ENCODE measurements around the gene DOCK2. TPM values are rescaled to one million over a fixed set of nuclear protein-coding genes. Genes with fewer than 3 reads are reported as not detected.
A peak's percentile ranks its signal among the peaks of the same experiment; 100 is the strongest.
"Not testable (repeated sequence)": the region's sequence is repeated elsewhere in the genome, so short reads cannot be mapped to it uniquely, and the experiment has no call there.

DOCK2 gene
- polyA plus RNA-seq, 3 donors, result 2.6 to 3.6 (median 2.6) TPM

- DNase-seq (ENCODE audit: extremely low read depth in 1 of 11, low read depth in 9 of 11, low spot score in 4 of 11), result no peak
Measured at GRCh38 chr5:169706071-169706470, 69.0 kb downstream of the DOCK2 start.

DNA sequence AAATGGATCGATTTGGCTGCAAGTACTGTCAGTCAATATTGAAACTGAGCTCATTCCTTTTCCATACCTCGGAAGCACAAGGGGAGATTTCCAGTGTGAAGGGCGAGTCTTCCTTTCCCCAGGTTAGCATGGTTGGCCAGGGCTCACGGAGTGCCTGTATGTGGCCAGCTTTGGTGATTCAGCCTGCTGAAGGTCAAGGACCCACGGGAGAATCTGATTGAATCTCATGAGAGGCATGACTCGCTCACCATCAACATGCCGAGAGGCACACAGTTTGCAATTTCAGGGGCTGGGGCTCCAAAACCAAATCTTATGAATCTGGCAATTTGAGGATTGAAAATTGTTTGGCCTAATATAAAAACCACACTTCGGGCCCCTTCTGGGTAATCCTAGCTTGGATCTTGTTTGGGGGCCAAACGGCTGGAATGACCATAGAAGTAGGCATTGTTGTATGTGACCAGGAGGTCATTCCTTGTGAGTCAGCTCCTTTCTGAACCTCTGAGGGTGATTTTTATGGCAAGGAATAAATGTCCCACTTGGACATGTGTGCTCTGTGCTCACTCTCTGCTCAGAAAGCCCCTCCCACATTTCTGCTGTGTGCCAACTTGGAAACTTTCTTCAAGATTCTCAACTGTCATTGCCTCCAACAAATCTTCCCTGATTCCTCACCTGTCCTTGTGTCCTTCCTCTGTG, 69.8 kb downstream of the DOCK2 start:
- no peak for DNase-seq (ENCODE audit: extremely low read depth in 1 of 11, low read depth in 9 of 11, low spot score in 4 of 11)

- peak in 4 of 11 donors; percentile 24 to 52 (median 34) for DNase-seq (ENCODE audit: extremely low read depth in 1 of 11, low read depth in 9 of 11, low spot score in 4 of 11)
Measured at GRCh38 chr5:169707686-169708085, 70.6 kb downstream of the DOCK2 start.

- no peak for DNase-seq (ENCODE audit: extremely low read depth in 1 of 11, low read depth in 9 of 11, low spot score in 4 of 11)
Measured at GRCh38 chr5:169710675-169711074, 73.6 kb downstream of the DOCK2 start.

DNA sequence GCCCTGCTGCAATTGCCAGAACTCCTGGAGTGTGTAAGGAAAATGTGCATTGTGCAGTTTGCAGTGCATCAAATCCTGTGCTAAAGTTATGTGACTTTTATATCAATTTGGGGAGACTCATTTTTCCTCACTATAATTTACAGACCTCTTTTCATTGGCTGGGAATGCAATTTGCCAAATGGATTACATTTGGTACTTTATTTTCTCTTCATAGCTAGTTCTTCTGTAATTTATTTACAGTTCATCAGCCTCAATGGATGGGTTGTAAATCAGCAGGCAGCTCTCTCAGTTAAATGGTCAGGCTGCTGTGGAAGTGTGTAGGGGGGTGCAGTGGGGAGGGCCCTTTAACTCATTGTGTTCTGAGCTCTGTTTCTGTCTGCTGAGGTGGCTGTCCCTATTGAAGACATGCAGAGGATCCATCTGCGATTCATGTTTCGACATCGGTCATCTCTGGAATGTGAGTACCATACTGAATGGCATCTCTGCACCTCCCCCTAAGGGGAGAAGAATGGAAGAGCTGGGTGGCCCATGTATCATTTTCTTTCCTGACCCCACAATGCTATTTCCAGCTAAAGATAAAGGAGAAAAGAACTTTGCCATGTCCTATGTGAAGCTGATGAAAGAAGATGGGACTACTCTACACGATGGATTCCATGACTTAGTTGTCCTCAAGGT, 74.6 kb downstream of the DOCK2 start:
- peak in 8 of 11 donors; percentile 31 to 73 (median 54) for DNase-seq (ENCODE audit: extremely low read depth in 1 of 11, low read depth in 9 of 11, low spot score in 4 of 11)

GRCh38 chr5:169712428-169712827, 75.4 kb downstream of the DOCK2 start:
- DNase-seq (ENCODE audit: extremely low read depth in 1 of 11, low read depth in 9 of 11, low spot score in 4 of 11), result no peak

DNA sequence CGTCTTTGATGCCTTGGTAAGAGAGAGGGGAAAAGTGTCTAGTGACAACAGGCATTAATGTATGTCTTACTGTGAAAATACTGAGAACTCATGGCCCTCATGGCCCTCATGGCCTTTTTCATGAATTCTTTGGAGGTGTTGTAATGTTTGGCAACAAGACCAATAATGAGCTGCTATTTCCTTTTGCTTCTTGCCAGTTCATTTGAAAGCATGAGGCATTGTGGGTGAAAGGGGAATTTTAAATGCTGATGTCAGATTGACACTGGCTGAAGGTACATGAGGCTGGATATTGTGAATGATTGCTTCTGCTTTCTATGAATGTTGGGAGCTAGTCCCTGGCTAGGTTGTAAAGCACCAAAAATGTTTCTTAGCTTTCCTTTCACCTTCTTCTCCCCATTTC, 79.2 kb downstream of the DOCK2 start:
- no peak for DNase-seq (ENCODE audit: extremely low read depth in 1 of 11, low read depth in 9 of 11, low spot score in 4 of 11)

GRCh38 chr5:169717288-169717687, 80.2 kb downstream of the DOCK2 start:
- DNase-seq (ENCODE audit: extremely low read depth in 1 of 11, low read depth in 9 of 11, low spot score in 4 of 11), result no peak

DNA sequence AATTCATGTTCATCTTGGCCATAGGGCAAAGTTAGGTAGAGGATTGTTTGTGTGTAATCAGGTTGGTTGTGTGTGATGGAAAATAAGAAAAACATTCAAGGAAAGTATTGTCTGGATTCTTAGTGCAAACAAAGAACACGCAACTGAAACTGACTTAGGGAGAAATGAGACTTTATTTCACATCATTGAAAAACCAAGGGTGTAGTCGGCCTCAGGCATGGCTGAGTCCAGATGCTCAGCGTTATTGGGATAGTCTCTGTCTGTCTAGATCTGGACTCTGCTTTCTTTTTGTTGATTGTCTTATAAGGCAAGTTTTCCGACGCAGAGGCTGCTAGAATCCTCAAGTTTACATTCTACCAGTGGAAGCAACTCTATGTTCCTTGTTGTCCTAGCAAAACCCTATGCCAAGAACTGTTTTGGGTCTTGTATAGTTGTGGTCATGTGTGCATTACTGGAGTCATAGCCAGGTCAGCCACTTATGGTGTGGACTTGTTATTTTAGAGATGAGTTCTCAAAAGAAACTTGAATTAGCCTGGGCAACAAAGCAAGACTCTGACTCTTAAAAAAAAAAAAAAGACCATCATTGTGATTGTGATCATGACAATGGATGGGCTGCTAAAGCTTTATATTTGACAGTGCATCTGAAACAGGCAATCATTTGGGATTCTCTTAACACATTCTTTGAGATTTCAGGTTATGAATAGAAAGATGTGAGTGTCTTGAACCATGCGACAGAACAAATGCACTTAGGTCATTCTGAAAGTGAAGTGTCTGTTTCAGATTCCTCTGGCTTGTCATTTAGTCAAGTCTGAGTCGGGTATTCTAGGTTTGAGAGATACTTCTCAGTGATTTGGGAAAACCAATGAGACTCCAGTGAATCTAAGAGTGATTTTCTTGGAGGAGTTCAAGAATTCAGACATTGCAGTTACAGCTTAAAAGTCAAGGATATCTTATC, 82.6 kb downstream of the DOCK2 start:
- no peak for DNase-seq (ENCODE audit: extremely low read depth in 1 of 11, low read depth in 9 of 11, low spot score in 4 of 11)

GRCh38 chr5:169721771-169722170, 84.7 kb downstream of the DOCK2 start:
- DNase-seq (ENCODE audit: extremely low read depth in 1 of 11, low read depth in 9 of 11, low spot score in 4 of 11), result no peak

DNA sequence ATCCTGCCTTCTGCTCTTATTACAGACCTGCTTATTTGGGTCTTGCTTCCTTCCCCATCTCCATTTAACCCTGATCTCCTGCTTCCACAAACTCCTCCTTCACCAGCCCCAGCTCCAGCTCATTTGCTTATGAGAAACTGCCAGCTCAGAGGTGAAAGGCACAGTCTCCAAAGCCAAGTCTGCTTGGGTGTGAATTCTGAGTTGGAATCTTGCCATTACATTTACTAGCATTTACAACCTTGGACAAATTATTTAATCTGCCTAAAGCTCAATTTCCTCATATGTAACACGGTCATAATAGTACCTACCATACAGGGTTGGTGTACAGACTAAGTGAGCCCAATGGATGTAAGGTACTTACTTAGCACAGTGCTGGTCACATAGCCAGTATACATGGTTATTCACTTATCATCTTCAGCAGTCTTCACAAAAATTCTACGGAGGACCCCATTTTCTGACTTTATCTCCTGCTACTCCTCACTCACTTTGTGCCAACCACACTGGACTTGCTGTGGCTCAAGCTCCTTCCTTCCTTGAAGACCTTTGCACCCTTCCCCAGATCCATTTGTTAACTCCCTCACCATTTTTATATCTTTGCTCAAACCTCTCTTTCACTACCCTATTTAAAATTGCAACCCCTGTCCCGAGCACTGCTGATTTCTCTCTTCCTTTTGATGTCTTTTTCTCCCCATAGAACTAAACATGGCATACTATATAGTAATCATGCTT, 86.2 kb downstream of the DOCK2 start:
- DNase-seq (ENCODE audit: extremely low read depth in 1 of 11, low read depth in 9 of 11, low spot score in 4 of 11), result no peak

DNA sequence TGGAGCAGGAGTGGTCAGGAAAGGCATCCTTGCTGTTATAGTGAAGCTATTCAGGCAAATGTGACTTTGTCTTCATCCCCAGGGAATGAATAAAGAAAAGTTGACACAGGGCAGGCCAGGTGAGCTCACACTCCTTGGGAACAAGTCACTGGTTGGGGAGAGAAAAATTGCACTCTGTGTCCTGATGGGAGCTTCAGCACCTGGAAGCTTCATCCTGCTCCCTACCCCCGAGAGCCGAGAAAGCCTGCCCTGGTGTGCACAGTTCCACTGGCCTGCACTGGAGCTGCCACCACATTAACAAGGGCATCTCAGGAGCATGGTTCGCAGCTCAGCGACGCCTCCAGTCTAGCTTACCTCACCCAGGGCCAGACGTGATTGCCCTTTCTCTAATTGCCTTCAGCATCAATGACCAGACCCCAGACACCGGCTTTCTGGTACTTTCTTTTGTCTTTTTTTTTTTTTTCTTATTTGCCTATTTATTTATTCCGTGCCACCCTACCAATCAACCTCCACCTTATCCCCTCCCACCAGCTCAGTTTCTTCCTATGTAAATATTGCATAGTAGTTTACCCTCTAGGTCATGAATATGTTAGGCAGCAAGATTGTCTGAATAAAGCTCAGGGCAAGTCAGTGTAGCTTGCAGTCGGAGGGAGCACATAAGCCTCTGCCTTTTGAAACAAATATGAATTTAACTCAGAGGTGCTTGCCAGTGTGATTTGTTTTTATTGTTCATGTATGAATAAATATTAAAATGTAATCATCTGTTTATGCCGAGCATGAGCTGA, 87.4 kb downstream of the DOCK2 start:
- DNase-seq (ENCODE audit: extremely low read depth in 1 of 11, low read depth in 9 of 11, low spot score in 4 of 11), result no peak

DNA sequence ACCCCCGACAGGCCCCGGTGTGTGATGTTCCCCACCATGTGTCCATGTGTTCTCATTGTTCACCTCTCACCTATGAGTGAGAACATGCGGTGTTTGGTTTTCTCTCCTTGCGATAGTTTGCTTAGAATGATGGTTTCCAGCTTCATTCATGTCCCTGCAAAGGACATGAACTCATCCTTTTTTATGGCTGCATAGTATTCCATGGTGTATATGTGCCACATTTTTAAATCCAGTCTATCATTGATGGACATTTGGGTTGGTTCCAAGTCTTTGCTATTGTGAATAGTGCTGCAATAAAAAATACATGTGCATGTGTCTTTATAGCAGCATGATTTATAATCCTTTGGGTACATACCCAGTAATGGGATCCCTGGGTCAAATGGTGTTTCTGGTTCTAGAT, 88.6 kb downstream of the DOCK2 start:
- DNase-seq (ENCODE audit: extremely low read depth in 1 of 11, low read depth in 9 of 11, low spot score in 4 of 11), result not testable (repeated sequence)

DNA sequence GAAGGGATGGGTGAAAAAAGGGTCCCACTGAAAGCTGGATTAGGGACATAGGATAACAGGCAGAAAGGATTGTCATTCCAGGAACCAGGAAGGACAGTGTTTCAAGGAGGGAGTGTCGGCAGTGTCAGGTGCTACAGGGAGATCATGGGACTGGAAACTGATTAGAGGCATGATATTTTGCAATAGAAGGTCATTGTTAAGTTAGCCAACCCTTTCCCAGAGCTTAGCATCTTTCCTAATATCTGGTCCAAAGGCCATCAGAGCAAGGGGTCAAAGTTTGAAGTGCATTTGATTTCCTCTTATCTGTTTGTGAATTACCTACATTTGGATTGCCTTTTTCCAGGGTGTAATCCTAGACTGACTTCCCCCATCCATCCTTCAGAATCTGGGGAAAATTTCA, 91.3 kb downstream of the DOCK2 start:
- no peak for DNase-seq (ENCODE audit: extremely low read depth in 1 of 11, low read depth in 9 of 11, low spot score in 4 of 11)

DNA sequence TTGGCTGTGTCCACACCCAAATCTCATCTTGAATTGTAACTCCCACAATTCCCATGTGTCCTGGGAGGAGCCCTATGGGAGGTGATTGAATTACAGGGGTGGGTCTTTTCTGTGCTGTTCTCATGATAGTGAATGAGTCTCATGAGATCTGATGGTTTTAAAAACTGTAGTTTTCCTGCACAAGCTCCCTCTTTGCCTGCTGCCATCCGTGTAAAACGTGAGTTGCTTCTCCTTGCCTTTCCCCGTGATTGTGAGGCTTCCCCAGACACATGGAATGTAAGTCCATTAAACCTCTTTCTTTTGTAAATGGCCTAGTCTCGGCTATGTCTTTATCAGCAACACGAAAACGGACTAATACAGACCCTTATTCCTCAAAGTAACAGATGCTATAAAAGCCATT, 94.1 kb downstream of the DOCK2 start:
- DNase-seq (ENCODE audit: extremely low read depth in 1 of 11, low read depth in 9 of 11, low spot score in 4 of 11), result no peak

DNA sequence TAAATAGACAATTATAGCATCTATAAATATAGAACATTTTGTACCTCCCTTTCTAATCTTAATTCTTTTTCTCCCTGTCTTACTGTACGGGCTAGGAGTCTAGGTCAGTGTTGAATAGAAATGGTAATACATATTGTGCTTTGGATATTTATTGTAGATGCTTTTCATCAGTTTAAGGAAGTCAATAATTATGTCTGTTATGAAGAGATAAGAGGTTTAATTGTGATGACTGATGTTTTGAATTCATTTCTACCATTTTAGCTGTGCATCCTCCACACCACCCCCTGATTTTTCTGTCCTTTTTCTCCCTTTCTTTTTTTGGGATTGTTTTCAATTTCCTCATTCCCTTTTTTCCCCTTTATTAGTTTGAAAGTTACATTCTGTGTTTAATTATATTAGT, 95.8 kb downstream of the DOCK2 start:
- no peak for DNase-seq (ENCODE audit: extremely low read depth in 1 of 11, low read depth in 9 of 11, low spot score in 4 of 11)

GRCh38 chr5:169735913-169736312, 98.8 kb downstream of the DOCK2 start:
- DNase-seq (ENCODE audit: extremely low read depth in 1 of 11, low read depth in 9 of 11, low spot score in 4 of 11), result no peak

DNA sequence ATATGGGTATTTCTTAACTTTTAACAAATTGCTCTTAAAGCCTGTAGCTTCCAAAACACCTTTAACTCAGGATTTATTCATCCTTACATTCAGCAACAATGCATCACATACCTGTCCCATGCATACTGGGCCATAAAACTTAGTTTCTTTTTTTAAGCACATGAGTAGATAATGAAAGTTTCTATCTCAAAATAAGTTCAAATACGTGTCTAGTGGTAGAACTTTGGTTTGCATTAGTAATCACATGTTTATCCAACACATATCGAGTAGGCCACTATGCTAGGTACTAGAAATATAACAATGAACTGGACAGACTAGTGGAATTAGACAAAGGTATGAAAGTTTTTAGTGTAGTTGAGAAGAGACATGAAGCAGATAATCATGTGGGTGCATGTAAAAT, 99.6 kb downstream of the DOCK2 start:
- DNase-seq (ENCODE audit: extremely low read depth in 1 of 11, low read depth in 9 of 11, low spot score in 4 of 11), result no peak
